NCI-H82 treated with DMSO at 0.1 percent for 48 hours (cell line): Measurements from ENCODE around the gene PHC2.
A peak's percentile ranks its signal among the peaks of the same experiment; 100 is the strongest.

Source experiments
- DNase-seq: peaks from one replicate; lab custom pipeline; 2025; ENCODE audit not compliant: unreplicated experiment; lab: John Stamatoyannopoulos, UW

Gene PHC2

DNA sequence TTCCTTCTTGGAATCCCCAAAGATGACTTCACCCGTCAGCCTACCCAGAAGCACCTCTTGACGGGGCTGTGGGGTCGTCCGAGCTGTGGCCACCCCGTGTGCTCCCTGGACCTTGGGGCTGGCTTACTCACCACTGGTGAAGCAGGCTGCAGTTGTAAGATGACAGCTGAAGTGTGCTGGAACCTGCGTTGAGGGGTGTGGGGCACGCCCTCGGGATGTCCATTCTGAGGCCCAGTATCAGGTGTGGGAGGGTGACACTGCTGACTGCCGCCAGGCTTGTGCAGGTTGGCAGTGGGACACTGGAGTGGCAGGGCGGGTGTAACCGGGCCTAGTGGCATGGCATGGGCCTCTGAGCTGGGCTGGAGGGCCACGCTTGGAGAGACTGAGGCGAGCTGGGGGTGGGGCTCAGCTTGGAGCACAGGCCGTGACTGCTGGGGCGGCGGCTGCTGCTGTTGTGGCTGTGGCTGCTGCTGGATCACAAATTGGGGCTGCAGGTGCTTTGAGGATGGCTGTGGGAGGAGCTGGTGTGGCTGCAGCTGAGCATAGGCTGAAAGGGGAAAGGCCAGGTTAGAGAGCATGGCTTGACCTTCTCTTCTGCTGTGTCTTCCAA, 76.1 kb downstream of the PHC2 start:
- DNase-seq, result no peak

DNA sequence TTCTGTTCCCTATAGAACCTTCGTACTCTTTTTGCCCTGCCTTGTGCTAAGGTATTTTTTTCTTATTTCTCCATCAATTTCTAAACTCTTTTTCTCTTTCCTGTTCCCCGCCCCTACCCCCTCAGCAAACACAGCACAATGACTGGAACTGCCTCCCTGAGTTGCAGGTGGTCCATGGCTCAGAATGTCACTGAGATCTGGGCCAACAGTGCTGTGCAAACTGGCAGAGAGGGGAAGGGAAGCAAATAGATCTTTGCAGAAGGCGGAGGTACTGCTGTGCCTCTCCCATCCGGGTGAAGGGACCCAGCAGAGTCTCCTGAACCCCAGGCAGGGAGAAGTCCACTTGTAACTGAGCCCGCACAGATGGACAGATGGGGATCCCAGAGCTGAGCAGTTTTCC, 77.4 kb downstream of the PHC2 start:
- no peak for DNase-seq

DNA sequence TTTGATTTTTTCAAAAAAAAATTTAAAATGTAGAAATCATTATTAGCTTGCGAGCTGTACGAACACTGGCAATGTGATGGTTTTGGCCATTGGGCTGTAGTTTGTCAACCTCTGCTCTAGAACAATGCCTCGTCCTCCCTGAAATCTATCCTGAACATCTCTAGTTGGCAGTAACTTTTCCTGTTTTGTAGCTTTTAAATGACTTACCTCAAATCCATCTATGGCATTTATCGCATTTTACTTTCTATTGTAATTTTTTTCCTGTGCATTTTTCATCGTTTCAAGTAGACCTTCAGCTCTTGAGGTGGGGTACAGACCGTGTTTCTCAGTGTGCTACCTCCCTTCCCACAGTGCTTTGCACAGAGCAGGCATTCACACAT, 79.6 kb downstream of the PHC2 start:
- DNase-seq, result no peak

DNA sequence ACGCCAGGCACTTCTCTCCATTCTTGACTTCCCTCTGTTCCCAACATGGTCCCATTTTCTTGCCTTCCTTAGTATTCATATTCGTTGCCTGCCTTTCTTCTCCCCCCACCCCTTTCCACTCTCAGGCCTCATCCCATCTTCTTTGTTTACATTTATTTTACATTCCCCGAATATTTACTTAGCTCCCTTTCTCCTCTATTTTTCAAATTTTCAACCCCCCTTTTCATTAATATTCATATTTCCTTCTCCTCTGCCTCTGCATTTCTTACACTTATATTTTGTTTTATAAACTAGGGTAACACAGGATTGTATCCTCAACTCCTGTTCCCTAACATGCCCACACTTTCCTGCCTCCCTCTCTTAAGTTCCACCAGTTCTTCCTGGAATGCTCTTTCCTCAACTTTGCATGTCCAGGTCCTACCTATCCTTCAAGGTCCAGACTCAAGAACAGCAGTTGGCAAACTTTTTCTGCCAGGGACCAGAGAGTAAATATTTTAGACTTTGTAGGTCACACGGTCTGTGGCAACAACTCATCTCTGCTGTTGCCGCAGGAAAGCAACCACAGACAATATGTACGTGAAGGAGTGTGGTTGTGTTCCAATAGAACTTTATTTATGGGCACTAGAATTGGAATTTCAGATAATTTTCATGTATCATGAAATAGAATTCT, 80.1 kb downstream of the PHC2 start:
- DNase-seq, result no peak

DNA sequence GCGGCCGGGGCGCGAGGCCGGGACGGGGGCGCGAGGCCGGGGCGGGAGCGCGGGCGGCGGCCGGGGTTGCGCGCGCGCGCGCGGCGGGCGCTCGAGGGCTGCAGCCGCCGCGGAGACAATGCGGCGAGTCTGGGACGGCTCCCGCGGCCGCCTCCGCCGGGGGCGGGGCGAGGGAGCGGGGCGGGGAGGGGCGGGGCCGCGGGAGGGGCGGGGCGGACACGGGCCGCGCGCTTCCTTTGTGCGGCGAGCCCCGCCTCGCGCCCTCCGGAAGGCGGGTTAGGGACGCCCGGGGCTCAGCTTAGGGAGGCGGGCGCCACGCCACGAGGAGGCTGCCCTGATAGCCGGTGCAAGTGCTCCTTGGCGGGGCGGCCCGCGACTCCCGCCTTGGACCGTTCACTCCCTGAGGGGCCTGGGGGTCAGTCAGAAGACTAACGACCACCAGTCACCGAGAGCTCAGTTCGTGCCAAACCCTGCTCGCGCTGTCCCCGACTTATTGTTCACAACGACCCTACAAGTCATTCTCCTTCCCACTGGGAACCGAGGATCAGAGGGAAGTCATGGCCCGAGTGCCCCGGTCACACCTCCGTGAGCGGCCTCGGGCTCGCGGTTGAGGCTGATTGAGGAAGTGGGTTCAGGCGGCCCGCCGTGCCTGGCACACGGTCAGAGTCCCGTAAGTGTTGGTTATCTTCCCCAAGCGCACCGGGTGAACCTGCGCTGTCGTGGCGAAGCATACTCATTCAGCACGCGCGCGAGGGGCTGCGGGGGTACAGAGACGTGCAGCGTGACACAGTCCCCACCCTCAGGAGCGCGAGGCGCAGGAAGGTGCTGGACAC, 80.9 kb downstream of the PHC2 start:
- DNase-seq, result peak; percentile 76

DNA sequence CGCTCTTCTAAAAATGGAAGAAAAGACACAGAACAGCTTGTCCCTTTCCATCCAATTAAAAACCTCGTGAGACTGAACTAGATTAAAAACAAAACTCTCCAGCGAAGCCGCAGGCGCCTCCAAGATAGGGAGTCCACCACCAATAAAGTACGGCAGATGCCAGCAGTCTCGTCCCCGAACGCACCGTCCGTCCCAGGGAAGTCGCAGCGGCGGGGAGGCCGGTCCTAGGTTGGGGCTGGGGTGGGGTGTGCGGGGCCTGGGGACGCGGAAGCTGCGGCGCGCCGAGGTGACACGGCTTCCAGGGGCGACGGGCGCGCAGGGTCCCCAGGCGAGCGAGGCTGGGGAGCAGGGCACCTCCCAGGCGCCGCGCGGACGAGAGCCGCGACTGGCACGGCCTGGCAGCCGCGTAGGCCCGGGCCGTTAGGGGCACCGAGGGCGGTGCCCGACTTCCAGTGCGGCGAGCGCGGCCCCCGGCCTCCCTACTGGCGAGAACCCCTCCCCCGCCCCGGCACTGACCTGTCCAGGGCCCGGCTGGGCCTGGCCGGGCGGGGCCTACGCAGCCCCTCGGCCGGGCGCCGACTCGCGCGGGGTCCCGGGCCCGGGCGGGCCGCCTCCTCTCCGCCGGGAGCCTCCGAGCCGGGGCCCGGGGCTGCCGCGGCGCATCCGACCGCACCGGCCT, 81.7 kb downstream of the PHC2 start:
- DNase-seq, result no peak

DNA sequence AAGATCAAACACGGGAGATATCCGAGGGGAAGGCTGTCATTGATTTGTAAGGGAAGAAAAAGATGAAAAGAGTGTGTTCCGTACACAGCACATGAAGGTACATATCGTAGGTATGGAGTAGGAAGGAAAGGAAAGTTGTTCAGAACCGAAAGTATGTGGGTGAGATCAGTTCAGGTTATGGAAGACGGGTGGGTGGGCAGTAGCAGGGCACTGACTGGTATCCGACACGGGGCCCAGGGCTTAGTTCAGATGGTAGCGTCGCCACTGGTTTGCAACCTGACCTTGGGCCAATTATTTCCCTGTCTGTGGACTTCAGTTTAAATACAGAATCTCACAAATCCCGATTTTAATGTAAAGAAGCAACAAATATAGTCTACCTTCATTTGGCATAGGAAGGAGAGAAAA, 82.2 kb downstream of the PHC2 start:
- no peak for DNase-seq

DNA sequence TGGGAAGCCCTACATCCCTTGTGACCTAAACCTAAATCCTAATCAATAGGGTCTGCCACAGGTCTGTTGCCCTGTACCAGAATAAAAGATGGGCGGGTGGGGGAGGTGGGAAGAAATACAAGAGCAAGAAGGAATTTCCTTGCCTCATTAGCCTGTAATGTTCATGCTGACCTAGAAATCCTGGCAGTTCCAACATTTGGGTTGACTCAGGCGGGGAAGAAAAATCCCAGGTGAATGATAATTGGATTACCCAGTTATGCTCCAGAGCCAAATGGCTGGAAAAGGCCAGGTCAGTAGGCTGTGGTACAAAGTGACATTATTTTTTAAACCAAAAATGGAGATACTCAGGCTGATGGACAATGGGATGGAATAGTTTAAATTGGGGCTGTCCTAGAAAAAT, 82.7 kb downstream of the PHC2 start:
- no peak for DNase-seq

DNA sequence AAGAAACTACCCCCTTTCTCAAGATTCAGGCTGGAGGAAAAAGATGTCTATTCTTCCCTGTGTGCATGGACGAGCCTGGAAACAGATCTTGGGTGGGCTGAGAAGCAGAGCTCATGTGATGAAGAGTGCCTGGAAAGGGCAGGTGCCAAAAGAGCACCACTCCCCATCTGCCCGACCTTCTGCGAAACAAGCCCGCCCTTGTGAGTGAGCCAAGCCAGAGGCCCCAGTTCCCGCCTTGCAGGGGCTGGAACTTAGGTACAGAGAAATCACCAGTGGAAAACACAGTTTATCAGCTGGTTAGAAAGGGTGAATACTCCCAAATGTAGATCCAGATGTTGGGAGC, 83.3 kb downstream of the PHC2 start:
- DNase-seq, result no peak

DNA sequence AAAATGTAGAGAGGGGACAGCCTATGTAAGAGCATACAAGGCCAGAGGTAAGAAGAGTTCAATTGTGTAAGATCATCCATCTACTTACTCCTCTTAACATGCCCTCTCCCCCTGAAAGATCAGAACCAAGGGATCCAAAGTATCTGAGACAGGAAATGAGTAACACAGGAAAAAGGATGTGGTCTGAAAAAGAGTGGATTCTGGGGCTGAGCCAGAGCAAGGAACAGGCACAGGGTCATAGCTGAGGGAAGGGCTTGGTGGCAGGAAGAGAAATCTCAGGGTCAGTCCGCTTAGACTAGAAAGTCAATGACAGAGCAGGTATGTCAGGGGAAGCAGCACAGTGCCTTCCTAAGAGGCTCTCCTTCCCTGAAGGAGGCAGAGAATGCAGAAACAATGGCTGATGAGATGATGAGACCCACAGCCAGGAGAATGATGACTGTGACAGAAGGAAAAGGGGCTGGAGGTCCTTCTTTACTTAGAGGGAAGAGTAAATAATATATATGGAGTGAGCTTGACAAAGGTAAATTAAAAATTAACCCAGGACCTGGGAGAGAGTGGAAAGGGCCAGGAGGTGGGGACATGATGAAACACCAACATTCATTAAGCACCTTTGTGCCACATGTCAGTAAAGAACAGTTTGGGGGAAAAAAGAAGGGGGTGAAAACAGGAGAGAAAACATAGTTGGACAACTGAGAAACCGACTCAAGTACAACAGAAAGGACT, 83.8 kb downstream of the PHC2 start:
- no peak for DNase-seq

DNA sequence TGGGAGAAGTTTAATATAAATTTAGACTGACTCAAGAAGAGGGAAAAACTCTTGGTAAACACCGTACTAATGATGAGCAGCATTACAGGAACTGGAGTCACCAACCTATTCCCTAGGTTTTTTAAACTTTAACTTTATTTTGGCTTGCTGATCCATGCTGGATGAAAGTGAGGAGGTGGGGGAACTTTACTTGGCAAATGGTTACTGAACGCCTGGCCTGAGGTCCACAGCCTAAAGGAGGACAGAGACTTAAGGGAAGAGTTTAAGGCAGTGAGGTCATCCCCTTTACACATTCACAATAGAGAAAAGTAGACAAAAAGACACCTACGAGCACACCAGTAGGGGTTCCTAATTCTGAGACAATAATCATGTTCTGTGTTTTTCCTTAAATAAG, 84.4 kb downstream of the PHC2 start:
- no peak for DNase-seq

DNA sequence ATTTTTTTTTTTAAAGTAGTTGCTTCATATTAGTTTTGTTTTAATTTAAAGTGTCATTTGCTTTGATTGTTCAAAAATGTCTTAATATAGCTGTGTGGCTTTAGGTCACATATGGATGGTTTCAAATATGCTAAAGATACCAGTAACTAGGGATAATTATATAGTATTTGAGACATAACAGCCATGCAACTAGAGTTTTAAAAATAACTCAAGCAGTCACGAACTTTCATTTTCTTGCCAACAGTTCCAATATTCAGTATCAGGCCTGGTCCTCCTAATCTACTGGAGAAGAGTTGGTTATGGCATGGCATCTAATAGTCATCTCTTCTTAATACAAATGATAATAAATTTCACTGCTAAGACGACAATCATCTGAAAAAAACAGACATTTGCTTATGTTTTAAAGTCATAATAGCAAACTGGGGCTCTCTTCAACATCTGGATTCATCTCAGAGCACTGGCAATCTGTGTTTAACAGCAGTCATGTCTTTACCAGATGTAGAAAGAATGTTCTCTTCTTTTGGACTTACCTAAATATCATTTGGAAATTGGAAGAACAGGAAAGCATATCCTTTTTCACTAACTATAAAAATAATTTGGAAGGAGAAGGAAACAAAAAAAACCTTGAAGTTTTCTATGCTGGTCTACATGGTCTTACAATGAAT, 85.9 kb downstream of the PHC2 start:
- no peak for DNase-seq

DNA sequence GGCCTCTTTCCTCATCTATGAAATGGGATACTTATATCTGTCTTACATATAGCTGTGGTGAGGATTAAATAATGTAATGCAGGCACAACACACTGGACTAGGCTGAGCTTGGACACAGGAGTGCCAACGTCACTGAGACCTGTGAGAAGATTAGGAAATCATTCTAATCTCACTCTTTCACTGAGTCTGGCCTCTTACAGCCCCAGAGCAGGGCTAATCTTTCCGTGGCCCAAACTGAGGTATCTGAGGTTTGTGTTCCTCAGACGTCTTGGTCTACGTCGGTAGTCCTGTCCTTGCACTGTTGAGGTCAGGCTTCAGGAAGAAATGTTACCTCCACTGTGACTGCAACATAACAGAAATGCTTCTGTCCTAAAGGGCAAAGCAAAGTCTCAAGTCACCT, 87.4 kb downstream of the PHC2 start:
- peak; percentile 61 for DNase-seq

DNA sequence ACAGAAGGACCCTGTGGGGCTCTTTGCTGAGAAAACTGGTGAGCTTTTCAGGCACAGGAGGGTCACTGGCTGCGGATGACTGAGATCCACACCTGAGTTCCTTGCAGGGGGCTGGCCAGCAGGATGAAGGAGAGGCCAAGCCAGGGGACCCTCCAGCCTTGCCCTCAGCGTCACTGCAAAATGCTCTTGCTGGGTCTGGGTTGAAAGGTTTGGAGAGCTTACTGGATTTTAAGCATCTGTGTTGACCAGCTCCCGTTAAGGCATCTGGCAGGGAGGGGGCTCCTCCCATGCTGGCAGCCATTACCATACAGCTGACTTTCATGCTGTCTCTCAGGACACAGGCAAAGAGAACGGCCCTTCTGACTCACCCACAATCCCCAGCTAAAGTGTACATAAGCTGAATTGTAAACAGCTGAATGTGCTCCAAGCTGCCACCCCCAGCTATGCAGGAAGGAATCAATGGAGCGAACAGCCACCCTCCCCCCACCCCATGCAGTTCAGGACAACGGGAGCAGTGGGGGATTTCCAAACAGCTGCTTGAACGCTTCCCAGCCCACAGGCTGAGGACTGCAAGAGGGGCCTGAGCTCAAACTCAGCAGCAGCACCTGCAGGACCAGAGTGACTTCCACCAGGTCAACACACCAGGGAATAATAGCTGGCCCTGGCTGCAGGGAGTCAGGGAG, 88.7 kb downstream of the PHC2 start:
- DNase-seq, result peak; percentile 98

DNA sequence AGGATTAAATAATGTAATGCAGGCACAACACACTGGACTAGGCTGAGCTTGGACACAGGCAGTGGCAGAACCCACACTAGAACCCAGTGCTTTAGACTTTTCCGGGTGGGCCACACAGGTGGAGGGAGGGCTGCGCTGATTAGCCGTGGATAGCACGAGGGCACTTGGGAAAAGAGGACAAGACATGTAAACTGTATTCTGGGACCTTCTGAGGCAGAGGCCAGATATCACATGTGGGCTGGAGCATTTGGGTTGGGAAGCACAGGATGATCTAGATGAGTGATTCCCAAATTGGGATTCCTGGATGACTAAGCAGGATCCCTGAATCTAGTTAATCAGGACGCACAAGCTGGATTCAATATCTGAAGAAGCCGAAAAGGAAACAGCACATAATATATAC, 89.7 kb downstream of the PHC2 start:
- DNase-seq, result no peak

DNA sequence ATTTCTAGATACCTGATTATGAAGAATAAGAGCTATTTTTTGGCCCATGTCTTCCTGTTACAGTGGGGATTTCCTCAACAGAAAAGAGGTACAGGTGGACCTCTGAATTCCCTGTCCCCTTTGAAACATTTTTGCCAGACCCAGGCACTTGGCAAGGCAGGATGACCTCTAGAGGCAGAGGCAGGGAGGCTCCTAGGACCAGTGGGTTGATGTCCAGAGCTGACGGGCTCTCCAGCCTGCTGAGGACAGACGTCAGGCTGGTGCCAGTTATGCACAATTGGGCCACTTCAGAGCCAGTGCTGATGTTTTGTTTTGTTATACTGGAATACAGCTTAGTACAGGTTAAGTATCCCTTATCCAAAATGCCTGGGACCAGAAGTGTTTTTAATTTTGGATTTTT, 91.5 kb downstream of the PHC2 start:
- no peak for DNase-seq

DNA sequence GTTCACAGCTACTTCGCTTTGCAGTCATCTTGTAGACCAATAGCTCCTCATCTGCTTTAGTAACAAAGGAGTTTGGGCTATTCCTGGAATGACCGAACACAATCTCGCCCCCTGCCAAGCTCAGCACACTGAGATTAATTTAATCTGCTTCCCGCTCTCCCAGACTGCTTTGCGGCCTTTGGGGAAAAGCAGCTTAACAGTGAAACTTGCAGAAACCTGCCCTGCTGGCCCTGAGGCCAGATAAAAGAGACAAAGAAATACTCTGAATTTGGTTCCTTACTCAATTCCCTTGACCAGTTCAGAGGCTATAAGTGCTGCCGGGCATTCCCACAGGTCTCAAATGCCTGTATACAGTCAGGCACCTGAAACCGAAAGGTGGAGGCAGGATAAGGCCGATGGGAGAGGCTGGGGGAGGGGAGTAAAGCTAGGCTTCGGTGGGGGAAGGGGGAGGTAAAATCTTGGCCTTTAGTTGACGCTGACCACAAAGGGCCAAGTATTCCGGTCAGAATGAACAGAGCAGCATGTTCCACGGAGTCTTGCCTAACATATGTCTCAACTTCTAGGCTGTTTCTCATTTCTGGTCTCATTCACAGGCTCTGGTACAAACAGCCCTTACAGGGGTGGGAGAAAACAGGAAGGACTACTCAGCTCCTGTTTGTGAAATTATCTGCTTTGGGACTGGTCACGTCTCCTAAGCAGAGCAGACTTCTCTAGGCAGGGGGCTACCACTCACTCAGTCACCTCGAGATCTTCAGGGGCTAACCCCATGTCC, 92.3 kb downstream of the PHC2 start:
- peak; percentile 81 for DNase-seq

DNA sequence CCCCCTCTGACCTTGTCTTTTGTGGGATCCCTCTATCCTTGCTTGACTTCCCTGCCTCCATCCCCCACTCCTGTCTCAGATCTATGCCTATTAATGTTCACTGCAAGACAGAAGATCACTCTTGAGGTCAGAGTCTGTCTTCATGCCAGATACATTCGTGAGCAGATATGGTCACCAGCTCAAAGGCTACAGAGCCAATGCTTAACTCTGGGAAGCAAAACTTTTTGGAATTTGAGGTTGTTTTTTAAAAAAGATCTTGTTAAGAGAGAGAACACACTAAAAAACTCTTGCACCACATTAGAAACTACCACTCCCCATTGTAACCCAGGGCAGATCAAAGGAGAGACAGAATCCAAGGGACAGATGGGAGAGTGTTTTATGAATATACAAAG, 92.9 kb downstream of the PHC2 start:
- DNase-seq, result no peak

DNA sequence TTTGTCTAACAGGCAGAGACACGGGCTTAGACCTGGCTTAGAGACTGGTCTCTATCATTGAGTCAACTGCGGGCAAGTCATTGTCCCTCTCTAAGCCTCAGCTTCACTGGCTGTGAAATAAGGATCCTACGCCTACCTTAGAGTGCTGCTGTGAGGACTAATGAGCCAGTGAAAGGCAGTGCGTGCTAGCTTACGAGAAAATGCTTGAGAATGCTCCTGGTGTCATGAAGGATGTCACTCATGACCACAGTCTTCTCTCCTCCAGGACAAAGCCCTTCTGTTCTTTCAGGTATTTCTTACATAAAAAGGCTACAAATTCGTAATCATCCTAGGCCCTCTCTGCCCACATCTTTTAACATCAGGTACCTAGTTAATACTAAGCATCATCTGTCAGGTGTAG, 93.5 kb downstream of the PHC2 start:
- no peak for DNase-seq
